Activated effector memory CD4-positive, alpha-beta T cell treated with Interleukin-2 at 50 U/mL for 16 hours (primary cell): ENCODE results near the gene PRELID2.
"Not testable (repeated sequence)": the region's sequence is repeated elsewhere in the genome, so short reads cannot be mapped to it uniquely, and the experiment has no call there.

ENCODE experiments used
- DNase-seq: peaks from one replicate; pipeline ENCODE4 v3.0.0-alpha.2; 2020

The PRELID2 gene

DNA sequence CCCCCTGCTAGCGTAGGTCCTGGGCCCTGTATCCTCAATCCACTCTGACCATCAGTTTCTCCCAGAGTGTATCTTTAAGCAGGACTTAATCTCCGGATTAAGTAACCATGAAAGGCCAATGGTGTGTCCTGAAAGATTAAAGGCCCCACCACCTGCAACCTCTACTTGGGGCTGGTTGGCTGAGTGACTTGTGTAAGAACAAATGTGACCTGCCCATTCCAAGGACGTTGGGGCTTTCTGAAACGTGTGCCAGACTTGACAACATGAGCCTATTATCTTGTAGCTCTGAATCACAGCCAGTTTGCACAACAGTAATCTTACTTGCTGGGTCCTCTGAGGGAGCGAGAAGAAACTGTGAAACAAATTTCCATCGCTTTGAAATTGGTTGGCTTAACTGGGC, 3.1 kb upstream of the PRELID2 start:
- DNase-seq, result no peak

GRCh38 chr5:145836241-145836640, 1.1 kb upstream of the PRELID2 start:
- DNase-seq, result not testable (repeated sequence)

GRCh38 chr5:145835848-145836239, 702 bp upstream of the PRELID2 start:
- no peak for DNase-seq

- DNase-seq, result no peak
These were observed 607 bp downstream of the PRELID2 start for GRCh38 chr5:145834554-145834916.

DNA sequence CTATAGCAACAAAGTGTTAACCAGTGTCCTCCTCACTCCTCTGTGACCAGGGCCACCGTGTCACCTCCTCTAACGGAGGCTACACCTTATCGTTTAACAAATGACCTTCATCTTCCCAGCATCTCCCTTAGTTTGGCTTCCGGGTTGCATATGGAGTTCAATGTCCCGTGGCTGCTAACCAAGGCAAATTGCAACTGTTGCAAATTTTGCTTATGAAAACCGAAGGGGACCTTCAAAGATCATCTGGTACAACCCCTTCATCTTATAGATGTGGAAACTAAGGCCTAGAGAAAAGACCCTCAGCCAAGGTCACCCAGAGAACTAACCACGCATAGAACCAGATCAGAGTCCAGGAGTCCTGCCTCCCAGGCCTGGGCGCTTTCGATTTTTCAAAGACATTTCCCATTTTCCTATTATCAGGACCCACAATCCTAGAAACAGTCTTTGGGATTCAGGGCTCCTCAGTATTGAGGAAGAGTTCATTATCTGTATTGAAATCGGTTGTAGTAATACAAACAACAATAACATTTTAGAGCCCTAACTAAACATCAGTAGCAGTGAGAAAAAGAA, 1.4 kb downstream of the PRELID2 start:
- no peak for DNase-seq

GRCh38 chr5:145830594-145830993, 4.5 kb downstream of the PRELID2 start:
- no peak for DNase-seq

DNA sequence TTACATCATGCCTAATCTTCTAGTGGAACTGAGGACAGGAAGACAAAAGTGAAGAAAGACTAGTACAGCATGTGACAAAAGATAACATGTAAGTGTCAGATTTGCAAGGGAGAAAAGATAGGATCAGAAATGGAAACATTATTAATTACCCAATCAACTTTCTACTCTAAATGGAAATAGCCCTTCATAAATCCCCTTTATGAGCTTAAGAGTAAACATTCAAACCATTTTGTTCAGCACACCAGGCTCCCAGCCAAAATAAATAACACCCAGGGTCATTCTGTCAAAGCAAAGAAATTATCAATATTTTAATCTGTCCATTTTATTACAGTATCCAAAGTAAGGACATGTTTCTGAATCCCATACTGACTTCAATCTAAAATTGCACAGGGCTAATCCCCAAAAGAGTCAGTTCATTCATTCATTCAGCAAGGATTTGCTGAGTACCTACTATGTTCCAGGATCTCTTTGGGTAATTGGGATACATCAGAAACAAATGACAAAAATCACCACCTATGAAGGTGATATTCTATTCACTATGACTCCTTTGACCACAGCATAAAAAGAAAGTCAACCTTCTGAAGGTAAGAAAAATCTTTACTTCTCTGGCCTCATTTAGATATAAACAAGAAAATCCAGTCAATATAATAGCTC, 5.3 kb downstream of the PRELID2 start:
- DNase-seq, result no peak

GRCh38 chr5:145826895-145827674, 8.1 kb downstream of the PRELID2 start:
- DNase-seq, result no peak

DNA sequence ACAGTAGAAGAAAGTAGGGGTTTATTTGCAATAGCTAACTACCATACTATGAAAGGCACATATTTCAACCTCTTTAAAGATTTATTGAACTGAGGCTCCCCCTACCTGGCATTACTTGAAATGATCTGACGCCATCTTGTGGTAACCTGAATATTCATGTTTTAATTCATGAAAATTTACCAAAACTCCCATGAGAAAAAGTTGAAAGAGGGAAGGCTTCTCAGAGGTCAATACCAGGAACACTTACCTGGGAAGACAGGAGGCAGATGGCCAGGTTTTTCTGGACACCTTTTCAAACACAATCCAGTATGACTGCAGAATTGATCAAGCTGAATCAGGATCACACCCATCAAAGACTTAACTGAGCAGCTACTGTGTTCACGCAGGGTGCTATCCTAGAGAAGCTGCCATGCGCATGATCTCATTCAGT, 9.4 kb downstream of the PRELID2 start:
- DNase-seq, result no peak

DNA sequence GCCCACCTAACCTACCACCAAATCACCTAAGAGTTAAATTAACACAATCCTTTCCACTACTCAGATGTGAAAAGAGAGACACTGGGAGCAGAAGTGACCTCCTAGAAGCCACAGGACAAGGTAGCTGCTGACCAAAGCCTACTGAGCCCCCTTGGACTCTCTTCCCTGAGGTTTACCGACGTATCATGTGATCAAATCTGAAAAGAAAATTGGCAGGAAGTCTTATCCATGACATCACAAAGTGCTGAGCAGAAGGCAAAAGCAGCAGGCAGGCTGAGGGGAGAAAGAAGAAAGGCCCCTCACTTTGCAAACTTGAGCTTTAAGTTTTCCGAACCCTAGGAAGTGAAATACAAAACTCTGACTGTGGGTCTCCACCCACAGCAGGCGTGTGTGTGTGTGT, 11.1 kb downstream of the PRELID2 start:
- no peak for DNase-seq

- DNase-seq, result no peak
These were observed 16.5 kb downstream of the PRELID2 start for GRCh38 chr5:145818604-145819003.

GRCh38 chr5:145812877-145813276, 22.3 kb downstream of the PRELID2 start:
- DNase-seq, result no peak

DNA sequence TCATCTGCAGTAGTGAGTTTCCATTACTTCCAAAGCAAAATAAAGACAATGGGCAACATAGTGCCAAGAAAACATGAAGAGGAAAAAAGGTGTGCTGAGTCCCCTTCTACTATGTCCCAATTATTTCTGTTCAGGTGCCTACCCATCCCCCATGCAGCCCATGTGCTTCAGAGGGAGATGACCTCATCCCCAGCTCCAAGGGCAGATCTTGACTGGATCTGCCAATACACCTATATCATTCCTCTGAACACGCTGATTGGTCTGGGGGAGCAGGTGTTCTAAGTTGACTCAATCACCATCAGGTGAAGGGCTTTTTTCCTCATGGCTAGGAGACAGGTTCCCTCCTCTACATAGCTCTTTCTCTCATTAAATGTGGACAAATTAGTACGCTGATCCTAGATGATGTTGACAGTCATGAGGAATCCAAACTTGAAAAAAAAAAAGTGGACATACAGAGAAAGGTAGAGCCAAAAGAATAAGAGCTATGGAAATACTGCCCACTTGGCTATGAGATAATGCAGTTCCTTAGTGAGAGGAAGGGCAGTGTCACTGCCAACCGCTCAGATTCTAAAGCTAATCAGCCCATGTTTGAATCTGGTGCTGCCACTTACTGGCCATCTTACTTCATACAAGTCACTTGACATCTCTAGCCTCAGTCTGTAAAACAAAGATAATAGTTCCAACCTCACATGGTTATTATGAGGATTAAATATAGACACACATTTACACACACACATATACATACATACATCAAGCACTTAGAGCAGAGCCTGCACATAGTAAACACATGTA, 23.1 kb downstream of the PRELID2 start:
- no peak for DNase-seq

DNA sequence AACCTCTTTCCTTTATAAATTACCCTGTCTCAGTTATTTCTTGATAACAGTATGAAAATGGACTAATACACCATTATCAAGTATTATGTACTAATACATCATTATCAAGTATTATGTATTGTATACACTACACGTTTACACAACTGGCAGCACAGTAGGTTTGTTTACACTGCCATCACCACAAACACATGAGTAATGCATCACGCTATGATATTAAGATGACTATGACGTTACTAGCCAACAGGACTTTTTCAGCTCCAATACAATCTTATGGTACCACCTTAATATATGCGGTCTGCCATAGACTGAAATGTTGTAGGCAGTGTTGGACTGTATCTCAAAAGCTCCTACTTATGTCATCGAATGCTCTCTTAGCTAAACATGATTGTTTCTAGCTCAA, 28.2 kb downstream of the PRELID2 start:
- DNase-seq, result no peak

GRCh38 chr5:145805819-145806218, 29.3 kb downstream of the PRELID2 start:
- DNase-seq, result no peak

DNA sequence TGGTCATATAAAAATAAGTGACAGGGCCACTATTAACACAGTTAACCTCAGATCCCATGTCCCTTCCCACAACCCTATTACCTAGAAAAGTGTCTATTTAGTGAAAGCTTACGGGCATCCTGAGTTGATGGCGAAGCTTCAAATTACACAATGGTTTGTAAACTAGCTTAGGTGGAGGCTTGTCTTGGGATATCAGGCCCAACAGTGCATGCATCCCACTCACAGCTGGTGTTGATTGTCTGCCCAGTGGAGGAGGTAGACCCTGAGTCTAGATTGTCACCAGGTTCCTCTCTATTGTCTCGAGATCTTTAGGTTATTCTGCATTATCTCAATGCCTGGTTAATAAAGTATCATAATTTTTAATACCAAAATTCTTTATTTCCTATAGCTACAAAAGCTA, 30.4 kb downstream of the PRELID2 start:
- no peak for DNase-seq

DNA sequence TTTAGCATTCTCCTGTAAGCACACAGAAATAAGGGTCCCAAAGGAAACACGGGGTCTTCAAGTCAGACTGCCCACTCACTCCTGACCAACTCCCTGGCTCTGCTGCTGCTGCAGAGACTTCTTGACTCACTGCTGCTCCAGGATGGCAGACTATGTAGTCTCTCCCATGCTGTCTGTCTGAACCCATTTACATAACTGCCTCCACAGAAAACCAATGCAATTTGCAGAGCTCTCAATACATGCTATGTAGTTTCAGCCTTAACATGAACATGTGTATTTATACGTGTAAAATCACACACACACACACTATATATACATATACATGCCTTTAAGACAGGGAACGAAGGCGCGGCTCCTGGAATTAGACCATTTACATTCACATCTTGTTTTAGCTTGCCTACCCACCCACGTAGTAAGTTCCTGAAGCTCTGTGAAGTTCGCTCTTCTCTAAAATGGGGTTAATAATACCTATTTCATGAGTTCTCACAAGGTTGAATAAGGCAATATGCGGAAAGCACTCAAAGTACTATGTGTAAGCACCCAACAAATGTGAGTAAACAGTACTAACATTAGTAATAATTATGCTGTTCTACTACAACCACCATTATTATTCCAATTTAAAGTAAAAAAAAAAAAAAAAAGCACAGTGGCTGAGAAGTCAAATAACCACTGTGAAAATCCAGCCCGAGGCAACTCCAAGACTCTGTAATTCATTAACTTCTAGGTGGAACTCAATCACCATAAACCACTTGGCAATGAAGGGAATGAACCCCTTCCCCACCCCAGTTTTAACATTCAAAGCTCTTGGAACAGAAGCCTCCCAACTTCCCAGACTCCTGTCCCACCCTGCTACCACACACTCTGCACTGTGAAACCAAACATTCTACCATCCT, 31.8 kb downstream of the PRELID2 start:
- DNase-seq, result no peak

GRCh38 chr5:145801195-145801594, 33.9 kb downstream of the PRELID2 start:
- no peak for DNase-seq

DNA sequence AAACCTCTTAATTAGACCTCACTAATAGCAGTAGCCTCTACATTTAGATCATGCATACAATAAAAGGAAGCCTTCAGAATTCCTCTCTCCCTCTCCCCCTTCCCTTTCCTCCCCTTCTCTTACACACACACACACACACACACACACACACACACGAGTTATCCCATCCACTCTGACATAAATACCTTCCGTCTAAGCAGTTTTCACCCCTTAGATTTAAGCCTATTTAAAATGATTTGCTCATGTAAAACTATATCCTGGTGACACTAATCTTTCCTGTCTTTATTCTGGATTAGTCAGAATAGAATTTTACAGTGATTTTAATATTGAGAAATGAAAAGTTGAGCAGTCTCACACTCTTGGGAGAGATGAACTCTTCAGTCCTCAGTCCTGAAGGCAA, 35.0 kb downstream of the PRELID2 start:
- DNase-seq, result no peak

DNA sequence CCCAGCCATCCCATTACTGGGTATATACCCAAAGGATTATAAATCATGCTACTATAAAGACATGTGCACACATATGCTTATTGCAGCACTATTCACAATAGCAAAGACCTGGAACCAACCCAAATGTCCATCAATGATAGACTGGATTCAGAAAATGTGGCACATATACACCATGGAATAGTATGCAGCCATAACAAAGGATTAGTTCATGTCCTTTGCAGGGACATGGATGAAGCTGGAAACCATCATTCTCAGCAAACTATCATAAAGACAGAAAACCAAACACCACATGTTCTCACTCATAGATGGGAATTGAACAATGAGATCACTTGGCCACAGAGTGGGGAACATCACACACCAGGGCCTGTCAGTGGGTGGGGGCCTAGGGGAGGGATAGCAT, 36.6 kb downstream of the PRELID2 start:
- DNase-seq, result not testable (repeated sequence)

DNA sequence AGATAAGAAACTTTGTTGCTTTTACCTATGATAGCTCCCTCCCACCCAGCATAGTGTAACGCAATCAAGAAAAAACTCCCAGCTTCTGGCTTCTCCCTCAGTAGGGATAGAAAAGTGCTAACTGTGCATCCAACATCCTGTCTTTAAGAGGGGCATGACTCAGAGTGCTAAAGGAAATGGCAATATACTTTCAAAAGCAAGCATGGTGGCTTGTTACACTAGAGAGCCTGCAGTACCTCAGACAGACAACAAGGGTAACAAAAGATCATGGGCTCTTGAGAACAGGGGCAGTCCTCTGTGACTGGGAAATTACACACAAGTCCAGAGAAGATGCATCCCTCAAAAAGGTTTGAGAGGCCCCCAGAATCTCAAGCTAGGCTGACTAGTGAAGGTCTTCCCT, 37.8 kb downstream of the PRELID2 start:
- no peak for DNase-seq

- no peak for DNase-seq
These were observed 38.8 kb downstream of the PRELID2 start for GRCh38 chr5:145796318-145796717.

GRCh38 chr5:145793574-145793973, 41.6 kb downstream of the PRELID2 start:
- no peak for DNase-seq
